Liver (tissue), 9 donors: ENCODE data around the gene ARAP3. TPM values are rescaled to one million over a fixed set of nuclear protein-coding genes. Genes with fewer than 3 reads are reported as not detected.

Source experiments
- DNase-seq: peaks from one replicate; pipeline ENCODE4 v3.0.0-alpha.2; 2017; ENCODE audit warnings: low spot score
- H3K27ac ChIP-seq, 2 donors: one replicate each; pipeline ENCODE4 v1.7.0; 2013; ENCODE audit warnings: inconsistent platforms in 2 of 2, low read length in 2 of 2, control low read depth in 1 of 2, low read depth in 1 of 2, mild to moderate bottlenecking in 1 of 2
- H3K27me3 ChIP-seq, 4 donors: one replicate each; pipeline versions ENCODE4 v1.6.1 to v1.7.0; 2013; ENCODE audit warnings: low read length in 3 of 4, inconsistent platforms in 1 of 4, mild to moderate bottlenecking in 1 of 4, moderate library complexity in 1 of 4; ENCODE audit not compliant: control insufficient read depth in 4 of 4, insufficient read depth in 4 of 4
- H3K36me3 ChIP-seq, 4 donors: one replicate each; pipeline versions ENCODE4 v1.6.1 to v1.7.0; 2013; ENCODE audit warnings: low read length in 3 of 4, mild to moderate bottlenecking in 3 of 4, low read depth in 1 of 4, moderate library complexity in 1 of 4; ENCODE audit not compliant: control insufficient read depth in 4 of 4, insufficient read depth in 3 of 4
- H3K4me1 ChIP-seq, 4 donors: one replicate each; pipeline versions ENCODE4 v1.6.1 to v1.7.0; 2013; ENCODE audit warnings: low read length in 3 of 4, mild to moderate bottlenecking in 3 of 4, moderate library complexity in 1 of 4; ENCODE audit not compliant: control insufficient read depth in 4 of 4, insufficient read depth in 4 of 4
- H3K4me3 ChIP-seq, 3 donors: one replicate each; pipeline versions ENCODE4 v1.6.1 to v1.7.0; 2013; ENCODE audit warnings: low read length in 3 of 3, control low read depth in 1 of 3, low read depth in 1 of 3, mild to moderate bottlenecking in 1 of 3
- H3K9ac ChIP-seq, 2 donors: one replicate each; pipeline ENCODE4 v1.7.0; 2013; ENCODE audit warnings: low read length in 2 of 2, mild to moderate bottlenecking in 2 of 2, moderate library complexity in 2 of 2, control low read depth in 1 of 2, low read depth in 1 of 2
- H3K9me3 ChIP-seq, 4 donors: one replicate each; pipeline versions ENCODE4 v1.6.1 to v1.7.0; 2013; ENCODE audit warnings: low read length in 3 of 4; ENCODE audit not compliant: control insufficient read depth in 4 of 4
- ATF3 ChIP-seq: IDR thresholded peaks from 2 replicates; pipeline ENCODE4 v1.6.1; 2016; ENCODE audit warnings: antibody characterized with exemption
- EGR1 ChIP-seq, 2 donors: IDR thresholded peaks; 2 replicates each; pipeline ENCODE4 v1.6.1; 2016 to 2018; ENCODE audit warnings: antibody characterized with exemption in 2 of 2, low read depth in 2 of 2
- FOXA1 ChIP-seq: IDR thresholded peaks from 2 replicates; pipeline ENCODE4 v1.6.1; 2016; ENCODE audit warnings: antibody characterized with exemption
- FOXA2 ChIP-seq: IDR thresholded peaks from 2 replicates; pipeline ENCODE4 v1.6.1; 2016; ENCODE audit warnings: antibody characterized with exemption
- GABPA ChIP-seq, 2 donors: IDR thresholded peaks in 1 of 2; conservative IDR thresholded peaks in 1 of 2; 2 replicates each; pipeline ENCODE4 v1.6.1; 2016; ENCODE audit warnings: antibody characterized with exemption in 2 of 2, mild to moderate bottlenecking in 1 of 2, moderate library complexity in 1 of 2
- HNF4A ChIP-seq, 2 donors: conservative IDR thresholded peaks; 2 replicates each; pipeline ENCODE4 v1.6.1; 2016; ENCODE audit warnings: antibody characterized with exemption in 2 of 2, mild to moderate bottlenecking in 2 of 2
- HNF4G ChIP-seq: IDR thresholded peaks from 2 replicates; pipeline ENCODE4 v1.6.1; 2016; ENCODE audit warnings: antibody characterized with exemption
- JUND ChIP-seq, 2 donors: IDR thresholded peaks; 2 replicates each; pipeline ENCODE4 v1.6.1; 2016; ENCODE audit warnings: antibody characterized with exemption in 2 of 2
- MAX ChIP-seq: IDR thresholded peaks from 2 replicates; pipeline ENCODE4 v1.6.1; 2016; ENCODE audit warnings: antibody characterized with exemption
- NR2F2 ChIP-seq: IDR thresholded peaks from 2 replicates; pipeline ENCODE4 v1.6.1; 2016; ENCODE audit warnings: antibody characterized with exemption
- RAD21 ChIP-seq, 2 donors: IDR thresholded peaks; 2 replicates each; pipeline ENCODE4 v1.6.1; 2016; ENCODE audit warnings: antibody characterized with exemption in 2 of 2, mild to moderate bottlenecking in 2 of 2
- REST ChIP-seq: IDR thresholded peaks from 2 replicates; pipeline ENCODE4 v1.6.1; 2016; ENCODE audit warnings: antibody characterized with exemption, mild to moderate bottlenecking
- RXRA ChIP-seq, 2 donors: IDR thresholded peaks; 2 replicates each; pipeline ENCODE4 v1.6.1; 2017 to 2018; ENCODE audit warnings: antibody characterized with exemption in 2 of 2, mild to moderate bottlenecking in 1 of 2
- SP1 ChIP-seq: IDR thresholded peaks from 2 replicates; pipeline ENCODE4 v1.6.1; 2018; ENCODE audit warnings: antibody characterized with exemption, mild to moderate bottlenecking
- TAF1 ChIP-seq: conservative IDR thresholded peaks from 2 replicates; pipeline ENCODE4 v1.6.1; 2016; ENCODE audit warnings: antibody characterized with exemption, mild to moderate bottlenecking
- YY1 ChIP-seq: IDR thresholded peaks from 2 replicates; pipeline ENCODE4 v1.6.1; 2016; ENCODE audit warnings: antibody characterized with exemption, mild to moderate bottlenecking
- ZBTB33 ChIP-seq: IDR thresholded peaks from 2 replicates; pipeline ENCODE4 v1.6.1; 2016; ENCODE audit warnings: antibody characterized with exemption
- WGBS: extraction: QIAGEN DNeasy Blood & Tissue Kit; methylation state at CpG from one replicate; pipeline ENCODE4 v1.1.7; 2013; 5-methylcytosine and 5-hydroxymethylcytosine counted together
- polyA plus RNA-seq, 2 donors: library from polyadenylated mRNA; stranded (reverse) in 1 of 2; unstranded in 1 of 2; fragments of 200-250 nt in 1 of 2; fragments of >200 nt in 1 of 2; fragmentation: Nextera tagmentation in 1 of 2; extraction: Ambion mirVana in 1 of 2; gene quantifications; one replicate each; pipeline versions ENCODE4 v1.2.1 to v1.2.3, GENCODE V29; 2013 to 2015
- total RNA-seq, 2 donors: library from RNA; depleted of rRNA; stranded (reverse); fragments of >200 nt; gene quantifications; one replicate each; pipeline ENCODE4 v1.2.3, GENCODE V29; 2014
- TF ChIP-seq, protein P1 (sequence below): fragments of 150-350 bp; IDR thresholded peaks from 2 replicates; pipeline ENCODE4 v1.5.1; 2017; ENCODE audit warnings: improper control_type of control experiment, low read depth, low read length; ENCODE audit not compliant: missing input control
- donor health status: healthy.
- donor health status: healthy.
- donor health status: healthy.
- donor health status: healthy.
- donor health status: healthy.

The ARAP3 gene
- total and polyA plus RNA-seq, 4 donors: 1.6 to 4.7 (median 2.1) TPM

- Histone ChIP-seq H3K27ac (no peak overlapping the region), H3K9ac (no peak overlapping the region), H3K27me3 (no peaks in the 10 kb centered on the region), H3K36me3 (peaks cover 0 to 2% (median under 1%) of the 10 kb centered on the region in 4 donors), H3K4me3 (no peak overlapping the region), H3K4me1 (peaks cover 0 to 5% (median 4%) of the 10 kb centered on the region in 4 donors), H3K9me3 (no peaks in the 10 kb centered on the region)
- TF ChIP-seq SP1 (no peak), HNF4G (no peak), REST (no peak), RAD21 (IDR thresholded peaks at IDR 0.05) (no peak), EGR1 (IDR thresholded peaks at IDR 0.05; ENCODE audit: low read depth in 2 of 2) (no peak), JUND (IDR thresholded peaks at IDR 0.05) (no peak), ZBTB33 (no peak), NR2F2 (no peak), TAF1 (no peak), YY1 (no peak), GABPA (IDR thresholded peaks at IDR 0.05 in 1 of 2, conservative IDR thresholded peaks at IDR 0.05 in 1 of 2) (no peak), MAX (no peak), HNF4A (conservative IDR thresholded peaks at IDR 0.05) (no peak), FOXA1 (no peak), RXRA (IDR thresholded peaks at IDR 0.05) (no peak), FOXA2 (no peak), ATF3 (no peak)
- TF ChIP-seq, protein P1, sequence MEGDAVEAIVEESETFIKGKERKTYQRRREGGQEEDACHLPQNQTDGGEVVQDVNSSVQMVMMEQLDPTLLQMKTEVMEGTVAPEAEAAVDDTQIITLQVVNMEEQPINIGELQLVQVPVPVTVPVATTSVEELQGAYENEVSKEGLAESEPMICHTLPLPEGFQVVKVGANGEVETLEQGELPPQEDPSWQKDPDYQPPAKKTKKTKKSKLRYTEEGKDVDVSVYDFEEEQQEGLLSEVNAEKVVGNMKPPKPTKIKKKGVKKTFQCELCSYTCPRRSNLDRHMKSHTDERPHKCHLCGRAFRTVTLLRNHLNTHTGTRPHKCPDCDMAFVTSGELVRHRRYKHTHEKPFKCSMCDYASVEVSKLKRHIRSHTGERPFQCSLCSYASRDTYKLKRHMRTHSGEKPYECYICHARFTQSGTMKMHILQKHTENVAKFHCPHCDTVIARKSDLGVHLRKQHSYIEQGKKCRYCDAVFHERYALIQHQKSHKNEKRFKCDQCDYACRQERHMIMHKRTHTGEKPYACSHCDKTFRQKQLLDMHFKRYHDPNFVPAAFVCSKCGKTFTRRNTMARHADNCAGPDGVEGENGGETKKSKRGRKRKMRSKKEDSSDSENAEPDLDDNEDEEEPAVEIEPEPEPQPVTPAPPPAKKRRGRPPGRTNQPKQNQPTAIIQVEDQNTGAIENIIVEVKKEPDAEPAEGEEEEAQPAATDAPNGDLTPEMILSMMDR: no peak
- 75% methylated on average over 17 of the region's 17 CpGs for WGBS
- DNase-seq: no peak
Observed at GRCh38 chr5:141662028-141662427, 20.0 kb downstream of the ARAP3 start.
